Anterior cingulate cortex (tissue), 58 donors: ENCODE data around the gene ESAM.

ENCODE experiments used
- DNase-seq, 58 donors: peaks; one replicate each; lab custom pipeline; 2025; lab: John Stamatoyannopoulos, UW

The ESAM gene

DNA sequence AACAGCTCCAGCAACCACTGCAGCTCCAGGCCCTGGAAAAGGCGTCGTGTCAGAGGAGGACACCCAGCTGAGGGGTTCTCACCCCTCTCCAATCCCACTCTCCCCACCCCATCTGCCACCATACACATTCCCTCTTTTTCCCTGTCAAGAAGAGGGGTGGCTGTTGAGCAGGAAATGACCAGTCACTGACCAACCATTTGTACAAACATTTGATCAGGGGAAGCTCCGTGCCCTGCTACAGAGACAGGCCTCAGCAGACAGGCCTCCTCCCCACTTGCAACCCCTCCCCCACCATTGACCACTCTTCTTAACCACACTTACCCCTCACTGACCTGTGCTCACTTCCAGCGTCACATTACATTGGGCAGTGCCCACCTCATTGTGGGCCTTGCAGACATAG lies 7.8 kb downstream of the ESAM start:
- DNase-seq = no peak

DNA sequence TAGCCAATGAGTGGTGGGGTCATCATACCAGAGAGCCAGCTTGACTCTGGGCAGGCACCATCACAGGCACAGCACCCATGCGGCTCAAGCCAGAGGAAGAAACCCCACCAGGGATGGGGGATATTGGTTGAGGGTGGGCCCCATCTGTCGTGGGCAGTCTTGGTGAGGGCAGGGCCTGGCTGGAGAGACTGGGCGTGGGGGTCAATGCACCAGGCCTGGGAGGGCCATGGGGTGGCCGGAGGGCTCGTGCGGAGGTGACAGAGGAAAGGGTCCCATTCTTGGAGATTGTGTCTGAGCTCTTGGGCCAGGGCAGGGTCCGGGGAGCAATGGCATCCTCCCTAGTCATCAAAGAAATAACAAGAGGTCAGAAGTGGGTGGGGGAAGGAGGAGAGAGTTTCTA lies 8.5 kb downstream of the ESAM start:
- no peak for DNase-seq

DNA sequence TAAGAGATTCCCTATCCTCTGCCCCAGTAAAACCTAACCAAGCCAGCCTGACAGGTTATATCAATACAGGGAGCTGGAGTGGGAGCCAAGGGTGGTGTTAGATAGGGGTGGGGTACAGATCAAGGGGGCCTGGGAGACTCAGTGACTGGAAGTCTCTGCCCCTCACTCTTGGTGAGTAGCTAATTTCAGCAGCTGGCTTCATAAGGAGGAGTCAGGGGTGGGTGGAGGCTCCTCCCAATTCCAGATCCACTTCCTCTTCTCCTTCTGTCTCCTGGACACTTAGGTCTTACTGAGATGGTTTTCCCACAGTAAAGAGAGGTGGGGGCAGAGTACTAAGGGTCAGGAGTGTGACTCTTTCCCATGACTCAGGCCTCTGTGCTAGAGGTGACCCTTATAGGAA lies 8.9 kb downstream of the ESAM start:
- no peak for DNase-seq

DNA sequence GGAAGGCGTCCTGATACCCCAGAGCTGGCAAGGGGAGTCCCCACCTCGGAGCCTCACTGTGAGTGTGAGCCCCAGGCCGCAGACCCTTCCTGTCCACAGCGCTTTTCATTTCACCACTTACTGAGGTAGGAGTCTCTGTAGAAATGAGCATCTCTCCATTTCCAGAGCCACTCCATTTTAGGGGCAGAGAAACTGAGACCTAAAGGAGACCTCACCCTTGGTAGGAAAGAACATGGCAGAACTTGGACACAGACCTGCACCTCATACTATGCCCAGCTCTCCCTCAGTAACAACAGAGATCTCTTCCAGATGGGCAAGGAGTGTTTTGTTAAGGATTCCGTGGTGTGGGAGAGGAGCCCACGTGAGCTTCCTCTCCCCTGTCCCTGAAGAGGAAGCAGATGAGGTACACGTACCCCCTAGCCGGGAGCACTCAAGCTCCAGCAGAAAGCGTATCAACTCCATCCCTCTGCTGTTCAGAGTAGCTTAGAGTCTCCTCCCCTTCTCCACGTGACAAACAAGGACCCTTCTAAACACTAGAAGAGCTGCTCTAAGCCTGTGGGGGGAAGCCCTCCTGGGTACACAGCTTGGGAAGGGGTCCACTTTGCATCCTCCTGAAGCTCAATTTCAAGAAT lies 9.5 kb downstream of the ESAM start:
- DNase-seq = no peak

DNA sequence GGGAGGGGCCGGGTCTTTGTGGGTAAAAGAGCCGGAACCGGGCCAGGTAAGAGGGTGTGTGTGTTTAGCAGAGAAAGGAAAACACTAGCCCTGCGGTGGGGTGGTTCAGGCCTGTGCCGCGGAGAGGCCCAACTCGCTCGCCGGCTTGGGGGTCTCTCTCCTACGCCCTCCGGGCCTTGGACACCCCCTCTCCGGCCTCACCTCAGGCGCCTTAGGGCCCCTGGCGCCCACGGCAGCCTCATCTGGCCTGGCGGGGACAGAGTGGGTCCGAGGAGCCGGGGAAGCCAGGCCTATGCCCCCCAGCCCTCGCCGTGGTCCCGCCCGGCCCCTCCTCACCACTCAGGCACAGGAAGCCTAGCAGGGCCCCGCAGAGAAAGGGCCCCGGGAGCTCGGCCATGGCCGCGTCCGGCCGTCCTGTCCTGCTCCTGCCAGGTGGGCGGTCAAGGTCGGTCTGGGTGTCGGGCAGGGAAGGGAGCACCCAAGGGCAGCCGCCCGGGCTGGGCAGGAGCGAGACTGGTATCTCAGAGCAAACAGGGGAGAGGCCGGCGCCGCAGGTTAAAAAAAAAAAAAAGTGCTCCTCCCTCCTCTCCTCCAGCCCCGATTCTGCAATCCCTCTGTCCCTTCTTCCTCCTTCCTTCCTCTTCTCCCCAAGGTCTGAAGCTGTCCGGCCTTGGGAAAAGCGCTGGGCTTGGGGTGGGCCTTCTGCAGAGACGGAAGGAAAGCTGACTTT lies 10.2 kb downstream of the ESAM start, which contains the start of gene VSIG2:
VSIG2 (minus strand) TSS at position 515 of the 730 bp plus-strand sequence; CDS start at position 397, 118 bp downstream.
- no peak for DNase-seq

DNA sequence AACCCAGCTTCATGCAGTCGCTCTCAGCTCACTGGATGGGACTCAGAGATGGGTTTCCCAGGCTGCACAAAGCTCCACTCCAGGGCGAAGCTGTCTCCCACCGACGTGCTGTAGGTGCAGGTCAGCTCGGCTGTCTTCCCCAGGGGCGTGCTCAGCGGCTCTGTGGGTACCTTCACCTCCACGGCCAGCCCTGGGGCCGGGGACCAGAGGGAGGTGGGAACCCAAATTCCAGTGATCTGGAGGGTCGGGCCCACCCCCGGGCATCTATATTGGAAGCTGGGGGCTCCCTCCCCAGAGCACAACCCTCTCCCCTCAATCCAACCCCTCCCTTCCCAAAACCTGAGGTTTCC lies 10.7 kb downstream of the ESAM start:
- DNase-seq = no peak

DNA sequence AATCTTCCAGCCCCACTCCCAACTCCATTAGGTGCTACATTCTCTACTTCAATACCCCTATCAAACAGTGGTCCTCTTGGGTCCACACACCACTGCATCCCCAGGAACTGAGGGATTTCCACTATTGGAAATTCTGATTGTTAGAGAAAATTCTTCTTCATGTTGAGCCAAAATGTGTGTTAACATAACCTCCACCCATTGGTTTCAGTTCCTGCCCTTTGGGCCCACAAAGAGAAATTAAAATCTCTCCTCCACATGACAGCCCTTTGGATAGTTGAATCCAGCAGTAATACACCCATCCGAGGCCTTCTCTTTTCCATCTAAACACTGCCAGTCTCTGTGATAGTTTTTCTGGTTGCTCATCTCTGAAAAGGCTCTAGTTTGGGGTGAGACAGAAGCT lies 12.2 kb downstream of the ESAM start:
- DNase-seq = no peak

DNA sequence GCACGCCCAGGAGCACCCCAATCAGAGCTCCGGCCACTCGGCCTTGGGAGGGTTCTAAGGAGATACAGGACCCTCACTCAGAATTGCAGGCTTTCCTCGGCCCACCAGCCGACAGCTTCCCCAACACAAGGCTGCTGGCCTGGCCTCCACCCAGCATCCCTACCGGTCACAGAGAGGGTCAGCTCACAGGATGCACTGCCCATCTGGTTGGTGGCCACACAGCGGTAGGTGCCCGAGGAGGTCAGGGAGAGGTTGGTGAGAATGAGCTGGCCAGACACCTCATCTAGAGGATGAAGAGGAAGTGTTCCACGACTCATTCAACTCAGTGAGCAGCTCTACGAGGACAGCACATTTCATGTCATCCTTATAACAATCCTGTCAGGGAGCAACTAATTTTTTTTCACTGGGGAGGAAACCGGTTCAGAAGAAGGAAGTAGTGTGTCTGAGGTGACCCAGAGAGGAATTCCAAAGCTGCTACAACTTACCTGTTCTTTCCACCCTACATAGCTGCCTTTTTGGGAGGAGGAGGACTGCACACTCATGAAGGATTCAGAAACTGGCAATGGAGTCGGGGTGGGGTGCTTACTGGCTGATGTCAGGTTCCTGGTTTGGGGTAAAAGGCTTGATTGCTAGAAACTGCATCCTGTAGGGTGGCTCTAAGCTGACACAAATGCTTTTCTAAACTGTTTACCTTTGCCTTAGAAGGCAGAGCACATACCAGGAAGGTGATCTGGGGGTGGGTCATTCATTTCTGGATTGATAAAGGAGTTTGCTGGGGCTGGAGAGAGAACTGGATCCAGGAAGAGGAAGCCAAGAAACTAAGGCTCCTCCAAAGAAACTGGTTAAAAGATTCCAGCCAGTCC lies 13.4 kb downstream of the ESAM start:
- DNase-seq = no peak

DNA sequence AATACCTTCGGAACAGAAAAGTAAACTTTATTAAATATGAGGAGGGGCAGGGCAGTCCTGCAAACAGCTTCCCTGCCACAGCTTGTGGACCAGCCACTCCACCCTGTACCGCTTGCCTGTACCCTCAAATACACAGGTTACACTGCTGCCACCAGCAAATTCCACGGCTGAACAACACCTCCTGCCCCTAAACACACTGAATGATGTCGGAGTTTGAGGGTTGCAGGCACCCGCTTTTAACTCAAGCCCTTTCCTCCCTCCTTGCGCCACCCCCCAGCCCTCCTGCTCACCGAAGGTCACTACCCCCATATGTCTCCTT lies 14.0 kb downstream of the ESAM start:
- peak in 1 of 58 donors; percentile 49 for DNase-seq

DNA sequence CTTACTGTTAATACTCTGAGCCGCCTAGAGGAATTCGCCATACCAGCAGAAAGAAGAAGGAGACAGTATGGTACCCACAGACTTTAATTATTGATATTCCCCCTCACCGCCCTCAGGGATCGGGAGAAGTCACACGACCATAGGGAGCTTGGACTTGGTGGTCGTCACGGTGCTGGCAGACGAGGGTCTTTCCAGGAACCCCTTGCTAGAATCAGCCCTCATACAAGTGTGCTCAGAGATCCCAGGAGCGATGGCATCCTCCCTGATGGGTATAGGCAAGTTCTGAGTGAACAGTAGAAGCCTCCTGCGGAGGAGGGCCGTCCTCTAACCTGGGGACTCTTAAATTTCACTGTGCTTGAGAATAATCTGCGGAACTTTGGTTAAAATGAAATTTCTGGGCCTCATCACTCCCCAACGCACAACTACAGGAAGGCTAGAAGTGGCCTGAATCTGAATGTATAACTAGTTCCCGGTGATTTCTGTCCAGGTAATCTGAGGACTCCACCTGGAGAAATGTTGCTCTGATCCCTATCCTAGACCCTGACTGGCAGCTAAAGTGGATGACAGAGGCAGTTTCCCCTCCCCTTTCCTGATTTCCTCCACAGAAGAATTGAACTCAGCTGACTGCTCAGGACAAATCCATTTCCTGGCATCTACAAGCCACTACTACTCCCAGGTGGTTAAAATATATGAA lies 14.5 kb downstream of the ESAM start:
- DNase-seq = no peak

DNA sequence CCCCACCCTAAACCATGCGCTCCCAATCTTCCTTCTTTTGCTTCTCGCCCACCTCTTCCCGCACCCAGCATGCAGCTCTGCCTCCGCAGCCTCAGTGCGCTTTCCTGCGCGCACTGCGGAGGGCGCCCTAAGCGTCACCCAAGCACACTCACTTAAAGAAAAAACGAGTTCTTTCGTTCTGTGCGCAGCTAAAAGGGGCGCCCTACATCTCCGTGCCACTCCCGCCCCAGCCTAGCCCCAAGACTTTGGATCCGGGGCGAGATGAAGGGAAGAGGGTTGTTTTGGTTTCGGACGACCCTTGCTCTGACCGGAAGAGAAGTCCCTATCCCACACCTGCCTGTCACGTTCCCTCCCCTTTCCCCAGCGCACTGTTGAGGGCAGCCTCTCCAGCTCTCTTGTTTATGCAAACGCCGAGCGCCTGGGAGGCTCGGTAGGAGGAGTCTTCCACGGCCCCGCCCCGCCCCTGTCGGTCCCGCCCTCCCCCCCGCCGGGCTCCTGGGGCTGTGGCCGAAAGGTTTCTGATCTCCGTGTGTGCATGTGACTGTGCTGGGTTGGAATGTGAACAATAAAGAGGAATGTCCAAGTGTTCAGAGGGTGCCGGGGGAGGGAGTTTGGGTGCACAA lies 15.4 kb downstream of the ESAM start:
- peak in 7 of 58 donors; percentile 12 to 55 (median 29) for DNase-seq

DNA sequence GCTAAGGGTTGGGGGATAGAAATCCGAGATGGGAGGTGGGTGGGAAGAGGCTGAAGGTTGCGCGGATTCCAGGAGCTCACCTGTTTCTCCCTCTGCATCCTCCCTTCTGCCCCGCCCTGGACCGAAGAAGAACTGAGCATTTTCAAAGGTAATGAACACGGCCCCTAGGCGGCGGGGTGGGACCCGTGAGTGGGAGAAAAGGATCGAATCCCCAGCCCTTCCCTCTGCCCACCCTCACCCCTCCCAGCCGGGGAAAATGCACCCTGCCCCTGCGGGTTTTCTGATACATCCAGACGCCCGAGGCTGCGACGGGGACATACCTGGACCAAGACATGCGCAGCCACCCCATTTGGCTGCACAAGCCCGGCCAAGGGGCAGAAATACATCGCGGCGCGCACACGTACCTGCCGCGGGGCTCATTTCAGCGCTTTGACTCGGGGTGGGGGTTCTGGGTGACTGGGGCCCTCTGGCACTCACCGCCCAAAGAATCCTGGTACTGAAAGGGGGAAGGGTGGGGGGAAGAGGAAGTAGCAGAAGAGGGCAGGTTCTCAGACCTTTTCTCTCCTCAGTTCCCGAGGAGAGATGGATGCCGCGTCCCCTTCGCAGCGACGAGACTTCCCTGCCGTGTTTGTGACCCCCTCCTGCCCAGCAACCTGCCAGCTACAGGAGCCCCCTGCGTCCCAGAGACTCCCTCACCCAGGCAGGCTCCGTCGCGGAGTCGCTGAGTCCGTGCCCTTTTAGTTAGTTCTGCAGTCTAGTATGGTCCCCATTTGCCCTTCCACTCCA lies 16.1 kb downstream of the ESAM start:
- DNase-seq = no peak

DNA sequence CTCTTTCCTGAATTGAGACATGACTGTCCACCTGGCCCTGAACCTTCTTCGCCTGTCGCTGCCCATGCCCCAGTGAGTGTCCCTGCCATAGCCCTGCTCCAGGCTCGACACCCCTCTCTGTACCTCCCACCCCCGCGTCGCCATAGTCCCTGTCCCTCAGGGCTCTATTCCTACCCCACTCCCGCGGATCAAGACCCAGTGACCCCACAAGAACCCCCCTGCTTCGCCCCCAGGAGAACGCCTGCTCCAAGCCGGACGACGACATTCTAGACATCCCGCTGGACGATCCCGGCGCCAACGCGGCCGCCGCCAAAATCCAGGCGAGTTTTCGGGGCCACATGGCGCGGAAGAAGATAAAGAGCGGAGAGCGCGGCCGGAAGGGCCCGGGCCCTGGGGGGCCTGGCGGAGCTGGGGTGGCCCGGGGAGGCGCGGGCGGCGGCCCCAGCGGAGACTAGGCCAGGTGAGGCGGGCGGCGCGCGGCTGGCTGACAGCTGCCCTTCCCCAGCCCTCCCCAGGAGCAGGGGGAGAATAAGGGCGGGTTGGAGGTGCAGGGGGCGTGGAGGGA lies 16.7 kb downstream of the ESAM start:
- no peak for DNase-seq

DNA sequence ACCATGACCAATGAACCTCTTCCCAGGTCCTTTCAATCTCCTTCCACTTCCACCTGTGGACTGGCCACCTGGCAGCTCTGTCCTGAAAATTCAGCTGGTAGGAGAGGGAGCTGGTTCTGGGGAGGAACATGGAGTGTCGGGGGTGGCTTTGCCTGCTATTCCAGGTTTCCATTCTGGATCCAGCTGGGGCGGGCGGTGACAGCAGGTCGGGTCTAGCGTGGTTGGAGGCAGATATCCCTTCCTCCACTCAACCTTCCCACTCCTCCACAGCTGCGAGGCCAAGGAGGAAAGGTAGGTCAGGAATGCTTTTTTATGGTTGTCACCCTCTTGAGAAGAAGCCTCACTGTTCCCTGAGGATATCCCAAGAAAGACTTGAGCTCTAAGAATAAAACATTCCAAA lies 19.0 kb downstream of the ESAM start:
- DNase-seq = no peak

DNA sequence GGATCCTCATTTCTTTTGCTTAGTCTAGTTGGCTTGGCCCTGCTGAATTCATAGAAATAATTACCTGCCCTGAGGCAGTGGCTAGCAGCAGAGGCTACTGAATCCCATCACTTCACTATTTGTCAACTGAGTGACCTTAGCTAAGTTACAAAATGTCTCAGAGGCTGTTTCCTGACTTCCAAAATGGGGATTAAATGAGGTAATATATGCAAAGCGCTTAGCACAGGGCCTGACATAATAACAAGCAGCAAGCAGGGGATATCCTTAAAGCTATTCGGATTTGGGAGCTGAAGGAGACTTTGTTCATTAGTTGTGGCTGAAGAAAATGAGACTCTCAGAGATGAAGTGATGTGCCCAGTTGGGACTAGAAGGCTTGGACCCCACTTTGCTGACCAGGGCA lies 19.5 kb downstream of the ESAM start:
- DNase-seq = no peak

DNA sequence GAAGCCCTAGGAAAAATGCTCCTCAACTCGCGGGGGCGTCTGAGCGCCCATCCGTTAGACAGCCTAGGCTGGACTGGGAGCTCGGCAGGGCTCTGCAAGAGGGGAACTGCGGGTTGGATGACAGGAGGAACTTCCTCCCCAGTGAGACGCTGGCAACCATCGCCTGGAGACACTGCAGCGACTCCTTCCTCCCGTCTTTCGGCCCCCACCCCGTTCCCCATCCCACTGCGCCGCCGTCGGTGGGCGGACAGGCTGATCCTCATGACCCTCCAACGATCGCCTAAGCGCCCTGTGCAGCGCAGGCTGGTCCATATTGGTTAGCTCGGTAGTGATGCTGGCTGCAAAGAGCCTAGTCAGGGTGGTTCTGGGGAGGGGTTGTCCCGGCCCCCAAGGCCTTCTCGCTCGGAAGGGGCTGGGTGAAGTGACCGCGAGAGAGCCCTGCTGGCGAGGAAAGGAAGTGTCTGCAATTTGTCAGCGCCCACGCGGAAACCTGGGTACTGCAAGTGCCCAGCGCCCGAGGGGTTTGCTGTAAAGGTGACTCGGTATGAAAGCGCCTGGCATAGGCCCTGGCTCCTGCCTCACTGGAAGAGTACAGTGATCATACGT lies 21.7 kb downstream of the ESAM start:
- peak in 7 of 58 donors; percentile 21 to 57 (median 38) for DNase-seq

DNA sequence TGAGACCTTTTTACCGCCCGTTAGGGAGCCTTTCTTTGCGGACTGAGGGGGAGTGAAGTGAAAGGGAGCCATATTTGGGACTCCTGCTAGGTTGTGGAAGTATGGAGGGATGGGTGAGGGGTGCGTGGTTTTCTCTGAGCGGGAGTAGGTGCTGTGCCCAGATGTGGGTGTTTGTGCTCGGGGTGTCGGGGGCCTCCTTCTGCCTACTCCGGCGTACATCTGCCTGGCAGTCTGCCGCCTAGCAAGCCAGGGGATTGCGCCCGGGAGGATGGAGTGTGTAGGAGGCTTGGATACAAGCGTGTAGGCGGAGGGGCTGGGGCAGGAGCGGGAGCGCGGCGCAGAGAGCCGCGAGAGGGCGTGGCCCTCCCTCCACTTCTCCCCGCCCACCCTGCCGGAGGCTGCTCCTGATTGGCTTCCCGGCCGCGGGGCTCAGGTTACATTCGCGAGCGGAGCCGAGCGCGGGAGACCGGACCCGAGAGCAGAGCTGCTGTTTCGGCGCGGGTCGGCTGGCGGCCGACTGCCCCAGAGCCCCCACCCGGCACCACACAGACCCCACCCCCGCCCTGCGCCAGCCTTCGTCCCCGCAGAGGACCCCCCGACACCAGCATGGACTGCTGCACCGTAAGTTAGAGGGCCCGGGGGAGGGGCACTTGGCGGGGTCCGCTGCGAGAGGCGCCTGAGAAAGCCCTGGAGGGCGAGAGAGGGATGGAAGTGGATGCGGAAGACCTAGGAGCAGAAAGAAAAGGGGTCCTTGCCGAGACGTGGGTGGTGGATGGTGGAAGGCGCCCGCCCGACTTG lies 22.4 kb downstream of the ESAM start, which contains the start of gene NRGN:
NRGN (plus strand) TSS at position 464 of the 798 bp plus-strand sequence; CDS start at position 607, 143 bp downstream.
- DNase-seq = peak in 56 of 58 donors; percentile 22 to 90 (median 71)
